Caco-2 (cell line): ENCODE data around the gene TMEM190. TPM values are rescaled to one million over a fixed set of nuclear protein-coding genes. Genes with fewer than 3 reads are reported as not detected.

Experiments
- BruUV-seq: library from RNA; stranded (reverse); fragments of 400-500 nt; replicated peaks from 2 replicates; lab custom pipeline; 2021; lab: Mats Ljungman, UMichigan
- CTCF ChIA-PET: fragments of 300-600 bp; sonication (Branson Sonifier 250); formaldehyde crosslinking; loops from one replicate; lab custom pipeline; 2022; ENCODE audit warnings: antibody characterized with exemption; lab: Charles Lee
- POLR2A ChIA-PET: fragments of 300-600 bp; sonication (Branson Sonifier 250); formaldehyde crosslinking; loops from one replicate; lab custom pipeline; 2022; ENCODE audit warnings: antibody characterized with exemption; lab: Charles Lee
- DNase-seq, 2 experiments: peaks; one replicate each; pipeline versions ENCODE4 v3.0.0 to v3.0.0-alpha.2; 2020 to 2022
- H3K27me3 ChIP-seq: replicated peaks from 2 replicates; pipeline ENCODE4 v1.6.0; 2011; ENCODE audit warnings: low read length; ENCODE audit not compliant: control insufficient read depth, insufficient read depth
- H3K36me3 ChIP-seq: 2 replicates; pipeline ENCODE4 v1.5.1; 2011; ENCODE audit warnings: low read length; ENCODE audit not compliant: control insufficient read depth, insufficient read depth
- H3K4me1 ChIP-seq: fragments of 250-450 bp; sonication (Bioruptor Pico); 2 replicates; pipeline ENCODE4 v1.5.1; 2020; ENCODE audit warnings: mild to moderate bottlenecking
- H3K4me3 ChIP-seq: 2 replicates; pipeline ENCODE4 v1.5.1; 2011; ENCODE audit warnings: low read depth, mild to moderate bottlenecking, control low read depth, low read length
- H3K9me3 ChIP-seq: fragments of 250-450 bp; sonication (Bioruptor Pico); 2 replicates; pipeline ENCODE4 v1.5.1; 2020; ENCODE audit warnings: mild to moderate bottlenecking, moderate library complexity
- H3K27ac Mint-ChIP-seq: one replicate; pipeline ENCODE4 v1.8.0; 2022; ENCODE audit warnings: mixed read lengths; ENCODE audit not compliant: unreplicated experiment
- H3K27me3 Mint-ChIP-seq: one replicate; pipeline ENCODE4 v1.8.0; 2022; ENCODE audit warnings: mixed read lengths; ENCODE audit not compliant: insufficient read depth, unreplicated experiment
- H3K36me3 Mint-ChIP-seq: one replicate; pipeline ENCODE4 v1.8.0; 2022; ENCODE audit warnings: mild to moderate bottlenecking, mixed read lengths; ENCODE audit not compliant: insufficient read depth, unreplicated experiment
- H3K4me1 Mint-ChIP-seq: one replicate; pipeline ENCODE4 v1.8.0; 2022; ENCODE audit warnings: low read depth, mixed read lengths; ENCODE audit not compliant: unreplicated experiment
- H3K4me3 Mint-ChIP-seq: one replicate; pipeline ENCODE4 v1.8.0; 2022; ENCODE audit warnings: mild to moderate bottlenecking, moderate library complexity, mixed read lengths; ENCODE audit not compliant: unreplicated experiment
- H3K9me3 Mint-ChIP-seq: one replicate; pipeline ENCODE4 v1.8.0; 2022; ENCODE audit warnings: mixed read lengths; ENCODE audit not compliant: unreplicated experiment
- CTCF ChIP-seq, 2 experiments: fragments of 200-600 bp in 1 of 2; IDR thresholded peaks; 1 replicate in 1 of 2; 2 replicates in 1 of 2; pipeline versions ENCODE4 v1.5.1 to v1.8.0; 2011 to 2022; ENCODE audit warnings: antibody characterized with exemption in 1 of 2, control low read depth in 1 of 2, inconsistent platforms in 1 of 2, low read depth in 1 of 2, low read length in 1 of 2, mild to moderate bottlenecking in 1 of 2, moderate library complexity in 1 of 2; ENCODE audit not compliant: insufficient read depth in 1 of 2, severe bottlenecking in 1 of 2, unreplicated experiment in 1 of 2
- intact Hi-C: fragments of 100-400 bp; cut with micrococcal nuclease; formaldehyde crosslinking; loops from one replicate; pipeline ENCODE4 v1.10.0; 2022; ENCODE audit not compliant: unreplicated experiment
- total RNA-seq: library from RNA; stranded (reverse); gene quantifications from 2 replicates; pipeline ENCODE4 v1.2.3, GENCODE V29; 2022

The TMEM190 gene
- total RNA-seq, 1 experiment from 2014 or later, result not detected

GRCh38 chr19:55368701-55369563 lies 7.7 kb upstream of the TMEM190 start:
- Histone ChIP-seq H3K9me3 (no peaks in the 10 kb centered on the region), H3K4me1 (peaks cover 22% of the 10 kb centered on the region), H3K36me3 (no peaks in the 10 kb centered on the region), H3K4me3 (peak overlapping the region; percentile 57), H3K27me3 (no peaks in the 10 kb centered on the region; the same call in none of the 2 replicates)
- BruUV-seq, result no TSS peak
- Mint-ChIP-seq H3K36me3 (peaks cover 20% of the 10 kb centered on the region), H3K27me3 (peaks cover 7% of the 10 kb centered on the region), H3K4me3 (peak overlapping the region; percentile 91), H3K9me3 (no peaks in the 10 kb centered on the region), H3K4me1 (peaks cover 26% of the 10 kb centered on the region), H3K27ac (no peak overlapping the region)
- no peak for TF ChIP-seq CTCF (IDR thresholded peaks at IDR 0.05; ENCODE audit: insufficient read depth in 1 of 2, low read depth in 1 of 2, low read length in 1 of 2, severe bottlenecking in 1 of 2, unreplicated experiment in 1 of 2)
- intact Hi-C loops, result no loop called here
- POLR2A ChIA-PET, result interaction anchor here (0.6 to 1.4 kb wide), 3 partner anchors 19 to 85 kb away, joined by 3 to 5 read pairs (median 3); partner anchors contain the start of genes BRSK1 and UBE2S
- DNase-seq, result peak in 1 of 2 experiments; percentile 70
- CTCF ChIA-PET, result interaction anchor here (0.6 to 0.9 kb wide), 2 partner anchors 77 to 89 kb away, joined by 3 read pairs; partner anchors contain the start of gene HSPBP1

- peaks cover 23% of the 10 kb centered on the region for H3K36me3 Mint-ChIP-seq
- CTCF ChIA-PET, result interaction anchor here (0.6 to 0.9 kb wide), 2 partner anchors 14 to 89 kb away, joined by 3 read pairs; partner anchors contain the start of gene HSPBP1
- H3K27ac Mint-ChIP-seq, result peak overlapping the region; percentile 36
- H3K36me3 ChIP-seq, result no peaks in the 10 kb centered on the region
- H3K27me3 Mint-ChIP-seq, result peaks cover 7% of the 10 kb centered on the region
- peak overlapping the region; percentile 91 for H3K4me3 Mint-ChIP-seq
- no peaks in the 10 kb centered on the region for H3K9me3 ChIP-seq
- H3K4me1 ChIP-seq, result peaks cover 28% of the 10 kb centered on the region
- no peaks in the 10 kb centered on the region for H3K9me3 Mint-ChIP-seq
- H3K27me3 ChIP-seq, result no peaks in the 10 kb centered on the region; the same call in none of the 2 replicates
- POLR2A ChIA-PET, result interaction anchor here (1.4 kb wide), 1 partner anchor 38 kb away, joined by 5 read pairs; the partner anchor contains the start of gene UBE2S
- TF ChIP-seq CTCF (IDR thresholded peaks at IDR 0.05; ENCODE audit: insufficient read depth in 1 of 2, low read depth in 1 of 2, low read length in 1 of 2, severe bottlenecking in 1 of 2, unreplicated experiment in 1 of 2), result peak in 1 of 2 experiments; percentile 2
- DNase-seq, result peak; percentile 79 to 84
- H3K4me1 Mint-ChIP-seq, result peaks cover 28% of the 10 kb centered on the region
- peak overlapping the region; percentile 57 for H3K4me3 ChIP-seq
- intact Hi-C loops, result no loop called here
- BruUV-seq, result no TSS peak
Observed at GRCh38 chr19:55369653-55370304, 6.8 kb upstream of the TMEM190 start.
